Measurements from ENCODE around the gene NIPA2. TPM values are rescaled to one million over a fixed set of nuclear protein-coding genes. Genes with fewer than 3 reads are reported as not detected.

The NIPA2 gene
- total RNA-seq, 1 experiment from 2014 or later: 108 TPM

DNA sequence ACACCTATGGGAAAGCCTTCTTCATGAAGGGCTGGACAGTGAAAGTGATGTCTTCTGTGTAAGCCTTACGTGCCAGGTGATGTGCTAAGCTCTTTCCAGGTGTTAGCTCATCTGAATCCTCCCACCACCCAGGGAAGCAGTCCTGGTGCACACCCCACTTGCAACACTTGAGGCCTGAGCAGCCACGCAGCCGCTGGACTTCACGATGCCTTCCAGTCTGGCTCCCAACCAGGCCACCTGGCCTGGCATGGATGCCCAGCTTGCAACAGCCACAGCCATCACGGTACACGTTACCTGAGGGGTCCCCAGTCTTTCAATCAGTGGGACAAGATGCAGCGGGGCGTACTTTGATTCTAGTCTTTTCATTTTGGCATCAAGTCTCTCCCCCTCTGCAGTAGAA lies 35.8 kb downstream of the NIPA2 start:
- intact Hi-C loops (cut with micrococcal nuclease): no loop called here
- Histone ChIP-seq H3K9ac (ENCODE audit: low read length) (no peak overlapping the region), H3K9me2 (replicated peaks; ENCODE audit: low read length) (no peaks in the 10 kb centered on the region), H3K4me1 (ENCODE audit: insufficient read depth, low read length) (peaks cover 14% of the 10 kb centered on the region), H3K79me2 (ENCODE audit: low read length) (no peaks in the 10 kb centered on the region), H3K9me3 (ENCODE audit: low read length) (no peaks in the 10 kb centered on the region), H3K4me2 (ENCODE audit: low read length) (no peak overlapping the region), H4K20me1 (ENCODE audit: low read length) (no peaks in the 10 kb centered on the region), H3K27me3 (ENCODE audit: low read length) (no peaks in the 10 kb centered on the region), H3K36me3 (ENCODE audit: low read depth, low read length) (peaks cover 44% of the 10 kb centered on the region), H3K4me3 (ENCODE audit: low read length) (no peak overlapping the region), H3F3A (ENCODE audit: low read length, unreplicated experiment) (no peaks in the 10 kb centered on the region), H2AFZ (ENCODE audit: low read length) (no peak overlapping the region), H3K27ac (ENCODE audit: low read length) (no peak overlapping the region)
- no peak for ATAC-seq
- ChIA-PET POLR2A (ENCODE audit: unreplicated experiment) (no interaction called here), CTCF (no interaction called here)
- no TSS peak for BruUV-seq (replicated peaks)
- TF ChIP-seq EZH2phosphoT487 (IDR thresholded peaks at IDR 0.05; ENCODE audit: borderline replicate concordance, low read length): no peak
- TF ChIP-seq EZH2 (IDR thresholded peaks at IDR 0.05; ENCODE audit: low read length, unreplicated experiment): no peak
- TF ChIP-seq CTCF (conservative IDR thresholded peaks at IDR 0.05; ENCODE audit: low read depth, low read length): no peak
- DNase-seq: no peak

- H4K20me1 ChIP-seq (ENCODE audit: low read length): no peaks in the 10 kb centered on the region
- H3K27ac ChIP-seq (ENCODE audit: low read length): no peak overlapping the region
- intact Hi-C loops (cut with micrococcal nuclease): no loop called here
- no TSS peak for BruUV-seq (replicated peaks)
- no peaks in the 10 kb centered on the region for H3F3A ChIP-seq (ENCODE audit: low read length, unreplicated experiment)
- DNase-seq (no peak), ATAC-seq (no peak)
- CTCF ChIA-PET: no interaction called here
- H2AFZ ChIP-seq (ENCODE audit: low read length): no peak overlapping the region
- POLR2A ChIA-PET (ENCODE audit: unreplicated experiment): no interaction called here
- H3K9me3 ChIP-seq (ENCODE audit: low read length): no peaks in the 10 kb centered on the region
- no peaks in the 10 kb centered on the region for H3K27me3 ChIP-seq (ENCODE audit: low read length)
- no peak overlapping the region for H3K4me3 ChIP-seq (ENCODE audit: low read length)
- no peak overlapping the region for H3K4me2 ChIP-seq (ENCODE audit: low read length)
- TF ChIP-seq EZH2phosphoT487 (IDR thresholded peaks at IDR 0.05; ENCODE audit: borderline replicate concordance, low read length) (no peak), CTCF (conservative IDR thresholded peaks at IDR 0.05; ENCODE audit: low read depth, low read length) (no peak), EZH2 (IDR thresholded peaks at IDR 0.05; ENCODE audit: low read length, unreplicated experiment) (no peak)
- no peak overlapping the region for H3K9ac ChIP-seq (ENCODE audit: low read length)
- peaks cover 37% of the 10 kb centered on the region for H3K36me3 ChIP-seq (ENCODE audit: low read depth, low read length)
- H3K79me2 ChIP-seq (ENCODE audit: low read length): no peaks in the 10 kb centered on the region
- peaks cover 14% of the 10 kb centered on the region for H3K4me1 ChIP-seq (ENCODE audit: insufficient read depth, low read length)
- no peaks in the 10 kb centered on the region for H3K9me2 ChIP-seq (replicated peaks; ENCODE audit: low read length)
Measured at GRCh38 chr15:22874966-22875365, 36.5 kb downstream of the NIPA2 start.

- no peak for ATAC-seq
- Histone ChIP-seq H3K9ac (ENCODE audit: low read length) (no peak overlapping the region), H3K9me2 (replicated peaks; ENCODE audit: low read length) (no peaks in the 10 kb centered on the region), H3K27ac (ENCODE audit: low read length) (no peak overlapping the region), H3K36me3 (ENCODE audit: low read depth, low read length) (peaks cover 23% of the 10 kb centered on the region), H3K4me1 (ENCODE audit: insufficient read depth, low read length) (peaks cover 14% of the 10 kb centered on the region), H3K27me3 (ENCODE audit: low read length) (no peaks in the 10 kb centered on the region), H3K9me3 (ENCODE audit: low read length) (no peaks in the 10 kb centered on the region), H3F3A (ENCODE audit: low read length, unreplicated experiment) (no peaks in the 10 kb centered on the region), H3K4me2 (ENCODE audit: low read length) (no peak overlapping the region), H3K4me3 (ENCODE audit: low read length) (no peak overlapping the region), H3K79me2 (ENCODE audit: low read length) (no peaks in the 10 kb centered on the region), H4K20me1 (ENCODE audit: low read length) (no peaks in the 10 kb centered on the region), H2AFZ (ENCODE audit: low read length) (no peak overlapping the region)
- DNase-seq: no peak
- ChIA-PET CTCF (no interaction called here), POLR2A (ENCODE audit: unreplicated experiment) (no interaction called here)
- no TSS peak for BruUV-seq (replicated peaks)
- no peak for TF ChIP-seq EZH2 (IDR thresholded peaks at IDR 0.05; ENCODE audit: low read length, unreplicated experiment)
- no peak for TF ChIP-seq EZH2phosphoT487 (IDR thresholded peaks at IDR 0.05; ENCODE audit: borderline replicate concordance, low read length)
- no peak for TF ChIP-seq CTCF (conservative IDR thresholded peaks at IDR 0.05; ENCODE audit: low read depth, low read length)
- intact Hi-C loops (cut with micrococcal nuclease): no loop called here
Measured at GRCh38 chr15:22877117-22877516, 38.7 kb downstream of the NIPA2 start.
